ENCODE measurements around the gene HMGN4.
A peak's percentile ranks its signal among the peaks of the same experiment; 100 is the strongest.
"Not testable (repeated sequence)": the region's sequence is repeated elsewhere in the genome, so short reads cannot be mapped to it uniquely, and the experiment has no call there.

HMGN4 gene

GRCh38 chr6:26522486-26523228 lies 15.5 kb upstream of the HMGN4 start:
- DNase-seq: not testable (repeated sequence)

GRCh38 chr6:26524314-26524713 lies 13.9 kb upstream of the HMGN4 start:
- not testable (repeated sequence) for DNase-seq

GRCh38 chr6:26524722-26525370 lies 13.3 kb upstream of the HMGN4 start:
- DNase-seq: no peak

- no peak for DNase-seq
These were observed 12.3 kb upstream of the HMGN4 start for GRCh38 chr6:26525838-26526237.

- DNase-seq: no peak
These were observed 11.2 kb upstream of the HMGN4 start for GRCh38 chr6:26526928-26527327.

- DNase-seq: no peak
These were observed 8.0 kb upstream of the HMGN4 start for GRCh38 chr6:26530203-26530602.

GRCh38 chr6:26531897-26532296 lies 6.3 kb upstream of the HMGN4 start:
- no peak for DNase-seq

GRCh38 chr6:26532699-26533531 lies 5.3 kb upstream of the HMGN4 start:
- peak; percentile 99 for DNase-seq

GRCh38 chr6:26533532-26533931 lies 4.6 kb upstream of the HMGN4 start:
- no peak for DNase-seq

GRCh38 chr6:26534681-26535465 lies 3.3 kb upstream of the HMGN4 start:
- no peak for DNase-seq

GRCh38 chr6:26536571-26537159 lies 1.5 kb upstream of the HMGN4 start:
- DNase-seq: no peak

- DNase-seq: peak; percentile 98
These were observed 863 bp upstream of the HMGN4 start for GRCh38 chr6:26537160-26537845.

- no peak for DNase-seq
These were observed 371 bp downstream of the HMGN4 start for GRCh38 chr6:26538572-26538902.

- no peak for DNase-seq
These were observed 977 bp downstream of the HMGN4 start for GRCh38 chr6:26539071-26539615.

GRCh38 chr6:26541579-26541978 lies 3.4 kb downstream of the HMGN4 start:
- DNase-seq: no peak

- DNase-seq: no peak
These were observed 5.8 kb downstream of the HMGN4 start for GRCh38 chr6:26543953-26544352.

- DNase-seq: no peak
These were observed 6.3 kb downstream of the HMGN4 start for GRCh38 chr6:26544473-26544872.

- no peak for DNase-seq
These were observed 7.5 kb downstream of the HMGN4 start for GRCh38 chr6:26545627-26546026.

GRCh38 chr6:26547363-26547762 lies 9.2 kb downstream of the HMGN4 start:
- DNase-seq: not testable (repeated sequence)

- DNase-seq: peak; percentile 84
These were observed 12.3 kb downstream of the HMGN4 start for GRCh38 chr6:26550250-26550993.

- no peak for DNase-seq
These were observed 14.0 kb downstream of the HMGN4 start for GRCh38 chr6:26552205-26552604.

Data from activated CD8-positive, alpha-beta memory T cell treated with anti-CD3 and anti-CD28 coated beads, Interleukin-2, amount 50 U/mL, for 48 hours (primary cell).